ENCODE results near the gene ARHGAP8. TPM values are rescaled to one million over a fixed set of nuclear protein-coding genes. Genes with fewer than 3 reads are reported as not detected.

The ARHGAP8 gene
- polyA plus RNA-seq, 1 donor from 2014 or later, result 3.0 TPM

- Histone ChIP-seq H3K27me3 (ENCODE audit: insufficient read depth, low read depth, low read length) (no peaks in the 10 kb centered on the region), H3K4me2 (ENCODE audit: low read length) (no peak overlapping the region), H3K9me2 (ENCODE audit: insufficient read depth, low read length) (no peaks in the 10 kb centered on the region), H3K27ac (ENCODE audit: low read length) (no peak overlapping the region), H2AFZ (ENCODE audit: low read depth, low read length) (no peak overlapping the region), H3K9ac (ENCODE audit: low read length) (no peak overlapping the region), H3K9me3 (ENCODE audit: low read length) (no peaks in the 10 kb centered on the region), H3F3A (ENCODE audit: insufficient read depth, low read length, poor library complexity, severe bottlenecking) (no peaks in the 10 kb centered on the region), H3K4me3 (ENCODE audit: low read length) (no peak overlapping the region), H3K79me2 (replicated peaks; ENCODE audit: insufficient read depth, low read length) (no peaks in the 10 kb centered on the region), H4K20me1 (ENCODE audit: insufficient read depth) (no peaks in the 10 kb centered on the region), H3K36me3 (ENCODE audit: insufficient read depth, low read length) (no peaks in the 10 kb centered on the region)
- no peak for TF ChIP-seq TAF1 (IDR thresholded peaks at IDR 0.05; ENCODE audit: low read depth)
- no peak for TF ChIP-seq POLR2AphosphoS5 (IDR thresholded peaks at IDR 0.05)
- TF ChIP-seq EP300 (conservative IDR thresholded peaks at IDR 0.05; ENCODE audit: poor library complexity, severe bottlenecking), result no peak
- no peak for TF ChIP-seq CTCF (IDR thresholded peaks at IDR 0.05; ENCODE audit: poor library complexity, severe bottlenecking)
- no peak for TF ChIP-seq RAD21 (conservative IDR thresholded peaks at IDR 0.05)
- TF ChIP-seq EZH2 (IDR thresholded peaks at IDR 0.05; ENCODE audit: borderline replicate concordance, insufficient read depth, low read length, poor library complexity, severe bottlenecking), result no peak
- no peak for TF ChIP-seq REST (IDR thresholded peaks at IDR 0.05; ENCODE audit: borderline replicate concordance)
- TF ChIP-seq MXI1 (conservative IDR thresholded peaks at IDR 0.05; ENCODE audit: poor library complexity, severe bottlenecking), result no peak
- no peak for TF ChIP-seq SMC3 (conservative IDR thresholded peaks at IDR 0.05; ENCODE audit: poor library complexity)
Observed at GRCh38 chr22:44764373-44764772, 12.0 kb downstream of the ARHGAP8 start.

- H3K27me3 ChIP-seq (ENCODE audit: insufficient read depth, low read depth, low read length), result no peaks in the 10 kb centered on the region
- no peak for TF ChIP-seq EP300 (conservative IDR thresholded peaks at IDR 0.05; ENCODE audit: poor library complexity, severe bottlenecking)
- TF ChIP-seq MXI1 (conservative IDR thresholded peaks at IDR 0.05; ENCODE audit: poor library complexity, severe bottlenecking), result no peak
- TF ChIP-seq POLR2AphosphoS5 (IDR thresholded peaks at IDR 0.05), result no peak
- TF ChIP-seq REST (IDR thresholded peaks at IDR 0.05; ENCODE audit: borderline replicate concordance), result no peak
- no peak for TF ChIP-seq EZH2 (IDR thresholded peaks at IDR 0.05; ENCODE audit: borderline replicate concordance, insufficient read depth, low read length, poor library complexity, severe bottlenecking)
- TF ChIP-seq TAF1 (IDR thresholded peaks at IDR 0.05; ENCODE audit: low read depth), result no peak
- no peak for TF ChIP-seq RAD21 (conservative IDR thresholded peaks at IDR 0.05)
- no peak for TF ChIP-seq CTCF (IDR thresholded peaks at IDR 0.05; ENCODE audit: poor library complexity, severe bottlenecking)
- TF ChIP-seq SMC3 (conservative IDR thresholded peaks at IDR 0.05; ENCODE audit: poor library complexity), result no peak
- H3K27ac ChIP-seq (ENCODE audit: low read length), result no peak overlapping the region
- no peak overlapping the region for H3K9ac ChIP-seq (ENCODE audit: low read length)
- no peaks in the 10 kb centered on the region for H3K9me2 ChIP-seq (ENCODE audit: insufficient read depth, low read length)
- H3K36me3 ChIP-seq (ENCODE audit: insufficient read depth, low read length), result no peaks in the 10 kb centered on the region
- no peak overlapping the region for H3K4me2 ChIP-seq (ENCODE audit: low read length)
- no peak overlapping the region for H2AFZ ChIP-seq (ENCODE audit: low read depth, low read length)
- H3K4me3 ChIP-seq (ENCODE audit: low read length), result no peak overlapping the region
- H3K9me3 ChIP-seq (ENCODE audit: low read length), result no peaks in the 10 kb centered on the region
- no peaks in the 10 kb centered on the region for H3F3A ChIP-seq (ENCODE audit: insufficient read depth, low read length, poor library complexity, severe bottlenecking)
- H3K79me2 ChIP-seq (replicated peaks; ENCODE audit: insufficient read depth, low read length), result no peaks in the 10 kb centered on the region
- no peaks in the 10 kb centered on the region for H4K20me1 ChIP-seq (ENCODE audit: insufficient read depth)
Observed at GRCh38 chr22:44764974-44765373, 12.6 kb downstream of the ARHGAP8 start.

Measured in neural cell (in vitro differentiated cells).